ENCODE results near the gene DCC.
"Not testable (repeated sequence)": the region's sequence is repeated elsewhere in the genome, so short reads cannot be mapped to it uniquely, and the experiment has no call there.

Gene DCC

GRCh38 chr18:52353589-52353988 is 13.6 kb downstream of the DCC start:
- DNase-seq = no peak

- DNase-seq = no peak
Measured at GRCh38 chr18:52363861-52364260, 23.9 kb downstream of the DCC start.

GRCh38 chr18:52366851-52367250 is 26.9 kb downstream of the DCC start:
- not testable (repeated sequence) for DNase-seq

- no peak for DNase-seq
Measured at GRCh38 chr18:52367953-52368742, 28.2 kb downstream of the DCC start.

- DNase-seq = no peak
Measured at GRCh38 chr18:52370841-52371240, 30.8 kb downstream of the DCC start.

GRCh38 chr18:52376104-52376503 is 36.1 kb downstream of the DCC start:
- DNase-seq = no peak

- no peak for DNase-seq
Measured at GRCh38 chr18:52377094-52377493, 37.1 kb downstream of the DCC start.

- no peak for DNase-seq
Measured at GRCh38 chr18:52386306-52386705, 46.3 kb downstream of the DCC start.

GRCh38 chr18:52387175-52387574 is 47.2 kb downstream of the DCC start:
- DNase-seq = no peak

GRCh38 chr18:52391810-52392559 is 52.0 kb downstream of the DCC start:
- DNase-seq = no peak

GRCh38 chr18:52394602-52395001 is 54.6 kb downstream of the DCC start:
- no peak for DNase-seq

GRCh38 chr18:52395146-52395852 is 55.3 kb downstream of the DCC start:
- DNase-seq = no peak

- no peak for DNase-seq
Measured at GRCh38 chr18:52401236-52401635, 61.2 kb downstream of the DCC start.

GRCh38 chr18:52402814-52403213 is 62.8 kb downstream of the DCC start:
- DNase-seq = no peak

GRCh38 chr18:52403291-52404021 is 63.5 kb downstream of the DCC start:
- no peak for DNase-seq

- DNase-seq = no peak
Measured at GRCh38 chr18:52408800-52409302, 68.9 kb downstream of the DCC start.

- no peak for DNase-seq
Measured at GRCh38 chr18:52409727-52410126, 69.7 kb downstream of the DCC start.

GRCh38 chr18:52415131-52415530 is 75.1 kb downstream of the DCC start:
- no peak for DNase-seq

GRCh38 chr18:52422985-52423601 is 83.1 kb downstream of the DCC start:
- no peak for DNase-seq

- DNase-seq = no peak
Measured at GRCh38 chr18:52426041-52426440, 86.0 kb downstream of the DCC start.

GRCh38 chr18:52426462-52426861 is 86.5 kb downstream of the DCC start:
- no peak for DNase-seq

- DNase-seq = no peak
Measured at GRCh38 chr18:52427521-52428175, 87.7 kb downstream of the DCC start.
